NCI-H1694 (cell line): ENCODE results near the gene DPH3.

Experiments
- DNase-seq: peaks from one replicate; lab custom pipeline; 2025; lab: John Stamatoyannopoulos, UW

DPH3 gene

GRCh38 chr3:16255326-16255725 is 9.4 kb downstream of the DPH3 start:
- DNase-seq, result no peak

DNA sequence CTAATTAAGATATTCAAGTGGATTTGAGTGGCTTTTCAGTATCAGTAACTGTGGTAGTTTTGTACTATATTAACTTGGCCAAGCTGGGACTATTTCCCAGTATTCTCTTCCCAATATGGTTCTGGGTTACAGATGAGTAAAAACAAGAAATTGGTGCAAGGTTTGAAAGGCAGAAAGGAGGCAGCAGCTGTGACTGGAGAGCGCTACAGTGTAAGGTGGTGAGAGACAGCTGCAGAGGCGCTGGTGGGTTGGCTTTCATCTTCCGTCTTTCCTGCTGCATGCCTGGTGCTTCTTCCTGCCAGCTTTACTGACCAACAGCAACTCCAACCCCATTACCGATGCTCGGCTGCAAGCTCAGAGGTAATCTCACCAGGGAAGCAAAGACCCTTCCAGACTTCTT is 9.8 kb downstream of the DPH3 start:
- no peak for DNase-seq

GRCh38 chr3:16253601-16254000 is 11.1 kb downstream of the DPH3 start:
- no peak for DNase-seq

DNA sequence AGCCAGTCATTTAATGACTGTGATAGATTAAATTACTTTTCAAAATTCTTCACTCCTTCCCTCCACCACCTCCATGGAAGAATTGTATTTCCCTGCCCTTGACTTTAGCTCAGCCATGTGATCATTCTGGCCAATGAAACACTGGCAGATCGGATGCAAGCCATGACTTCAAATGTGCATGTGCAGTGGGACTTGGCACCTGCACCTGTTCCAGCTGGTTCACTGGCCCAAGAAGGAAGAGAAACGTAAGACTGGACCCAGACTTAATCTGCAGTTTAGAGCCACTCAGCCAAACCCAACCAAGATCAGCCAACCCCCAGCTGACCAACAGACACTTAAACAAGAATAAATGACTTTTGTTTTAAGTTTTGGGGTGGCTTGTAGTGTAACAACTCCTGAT is 11.8 kb downstream of the DPH3 start:
- DNase-seq, result no peak

DNA sequence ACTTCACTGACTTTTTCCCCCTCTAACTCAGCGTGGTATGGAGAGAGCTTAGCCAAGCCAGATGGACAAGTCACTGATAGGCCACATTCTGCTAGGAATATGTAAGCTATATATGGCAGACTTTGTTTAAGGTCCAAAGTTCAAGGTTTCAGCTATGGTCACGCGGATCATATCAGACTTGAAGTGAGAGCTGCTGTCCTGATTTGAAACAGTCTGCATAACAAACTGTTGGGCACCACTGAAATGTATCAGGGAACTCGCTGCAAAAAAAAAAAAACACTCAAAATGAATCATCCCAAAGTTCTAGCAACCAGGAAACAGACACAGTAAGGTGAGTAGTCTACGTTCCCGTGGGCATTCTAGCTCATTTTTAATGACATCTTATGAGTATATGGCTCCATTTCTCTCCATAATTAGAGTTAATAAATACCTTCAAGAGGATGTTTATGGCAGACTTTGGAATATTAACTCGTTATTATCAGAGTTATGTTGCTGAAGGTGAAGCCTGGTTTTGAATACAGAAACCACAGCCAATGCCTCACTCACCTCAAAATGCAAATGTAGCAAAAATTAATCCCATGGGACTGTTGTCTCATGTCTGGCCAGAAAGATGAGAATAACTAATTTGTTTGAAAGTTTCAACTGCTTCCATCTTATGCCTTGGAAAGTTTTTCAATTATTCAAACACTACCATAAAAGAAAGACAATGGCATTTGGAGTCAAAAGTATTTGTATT is 12.3 kb downstream of the DPH3 start:
- DNase-seq, result no peak

DNA sequence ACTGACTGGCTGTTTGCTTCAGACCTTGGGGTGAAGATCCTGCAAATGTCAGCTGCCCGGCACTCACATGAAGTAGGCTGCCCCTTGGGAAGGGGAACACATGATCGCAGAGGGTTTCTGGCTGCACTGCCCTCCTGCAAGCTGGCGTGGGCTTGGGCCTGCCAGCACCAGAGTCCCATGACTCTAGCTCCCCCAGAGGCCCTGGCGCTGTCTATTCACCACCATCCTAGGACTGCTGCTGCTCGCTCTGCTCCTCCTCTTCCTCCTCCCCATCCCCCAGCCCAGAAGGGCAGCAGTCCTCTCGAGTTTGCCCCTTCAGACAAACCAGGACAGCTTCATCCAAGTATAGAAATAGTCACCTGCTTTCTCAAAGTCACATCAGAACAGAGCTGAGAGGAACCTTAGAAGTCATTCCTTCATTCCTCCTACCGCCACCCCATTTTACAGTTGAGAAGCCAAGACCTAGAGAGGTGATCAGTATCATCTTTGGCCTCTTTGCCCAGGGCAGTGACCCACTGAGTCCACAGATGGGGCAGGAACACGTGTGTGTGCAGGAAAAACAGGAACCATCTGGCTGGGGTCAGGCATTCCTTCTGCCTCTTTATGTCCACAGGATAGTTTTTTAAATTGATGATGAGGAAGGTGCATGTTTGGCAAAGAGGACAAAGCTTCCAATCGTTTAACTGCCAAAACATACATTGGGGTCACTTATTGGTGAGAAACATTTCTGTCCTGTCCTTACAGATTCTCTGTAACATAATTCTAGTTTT is 13.2 kb downstream of the DPH3 start:
- DNase-seq, result no peak

GRCh38 chr3:16249886-16250285 is 14.9 kb downstream of the DPH3 start:
- no peak for DNase-seq

- peak; percentile 13 for DNase-seq
Observed at GRCh38 chr3:16249336-16249735, 15.4 kb downstream of the DPH3 start.

DNA sequence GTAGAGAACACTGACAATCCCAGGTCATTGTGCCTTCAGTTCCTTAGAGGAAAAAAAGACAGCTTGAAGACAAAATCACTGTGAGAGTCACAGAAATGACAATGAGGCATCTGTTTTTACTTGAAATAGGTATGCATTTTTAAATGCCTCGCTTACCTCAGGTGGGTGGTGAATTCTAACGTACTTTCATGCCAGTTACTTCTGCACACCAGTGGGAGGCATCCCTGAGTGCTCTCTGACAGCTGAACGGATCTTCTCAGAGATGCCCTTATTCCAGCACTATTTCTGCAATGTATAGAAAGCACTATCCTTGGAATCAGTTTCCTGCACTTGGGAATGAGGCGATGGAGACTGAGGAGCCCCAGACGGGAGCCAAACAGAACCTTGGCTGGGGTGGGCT is 16.2 kb downstream of the DPH3 start:
- no peak for DNase-seq

- peak; percentile 82 for DNase-seq
Observed at GRCh38 chr3:16247282-16248061, 17.3 kb downstream of the DPH3 start.

DNA sequence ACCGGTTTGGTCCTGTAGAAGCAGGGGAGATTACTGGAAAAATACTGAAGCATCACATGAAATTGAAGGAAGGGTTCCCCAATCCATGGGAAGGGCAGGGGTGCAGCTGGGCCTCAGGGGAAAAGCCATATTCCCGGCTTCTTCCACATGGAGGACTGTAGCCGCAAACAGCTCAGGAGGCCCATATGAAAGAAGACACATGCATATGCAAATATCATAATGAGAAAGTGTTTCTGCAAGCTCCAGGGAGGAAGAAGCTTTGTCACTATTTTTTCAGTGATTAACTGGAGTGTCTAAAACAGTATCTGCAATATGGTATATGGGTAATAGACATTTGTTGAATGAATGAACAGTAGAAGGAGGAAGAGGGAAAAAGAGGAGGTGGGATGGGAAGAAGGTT is 19.1 kb downstream of the DPH3 start:
- DNase-seq, result no peak

- DNase-seq, result no peak
Observed at GRCh38 chr3:16243706-16244490, 20.8 kb downstream of the DPH3 start.

GRCh38 chr3:16242177-16242576 is 22.6 kb downstream of the DPH3 start:
- DNase-seq, result no peak

GRCh38 chr3:16241225-16241624 is 23.5 kb downstream of the DPH3 start:
- no peak for DNase-seq

- no peak for DNase-seq
Observed at GRCh38 chr3:16240229-16241023, 24.3 kb downstream of the DPH3 start.

DNA sequence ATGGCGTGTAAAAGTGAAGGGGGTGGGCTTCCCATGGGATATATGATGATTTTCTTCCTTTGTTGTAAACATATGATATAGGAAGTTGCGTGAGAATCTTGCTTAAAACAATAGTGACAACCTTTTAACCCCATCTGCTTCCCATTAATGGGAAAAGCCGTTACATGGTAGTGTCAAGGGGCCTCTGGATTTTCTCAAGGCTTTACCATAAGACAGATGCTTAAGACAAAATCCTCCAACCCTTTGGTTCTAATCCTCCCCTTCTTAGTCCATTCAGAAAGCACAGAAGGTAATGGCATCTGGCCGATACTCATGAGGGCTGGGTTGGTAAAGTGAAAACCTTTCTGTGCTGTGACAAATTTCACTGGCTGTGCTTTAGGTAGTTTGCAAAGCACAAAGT is 25.0 kb downstream of the DPH3 start:
- DNase-seq, result no peak

GRCh38 chr3:16239086-16239770 is 25.5 kb downstream of the DPH3 start:
- no peak for DNase-seq

GRCh38 chr3:16236856-16237393 is 27.8 kb downstream of the DPH3 start:
- DNase-seq, result no peak

- DNase-seq, result no peak
Observed at GRCh38 chr3:16236030-16236639, 28.6 kb downstream of the DPH3 start.

DNA sequence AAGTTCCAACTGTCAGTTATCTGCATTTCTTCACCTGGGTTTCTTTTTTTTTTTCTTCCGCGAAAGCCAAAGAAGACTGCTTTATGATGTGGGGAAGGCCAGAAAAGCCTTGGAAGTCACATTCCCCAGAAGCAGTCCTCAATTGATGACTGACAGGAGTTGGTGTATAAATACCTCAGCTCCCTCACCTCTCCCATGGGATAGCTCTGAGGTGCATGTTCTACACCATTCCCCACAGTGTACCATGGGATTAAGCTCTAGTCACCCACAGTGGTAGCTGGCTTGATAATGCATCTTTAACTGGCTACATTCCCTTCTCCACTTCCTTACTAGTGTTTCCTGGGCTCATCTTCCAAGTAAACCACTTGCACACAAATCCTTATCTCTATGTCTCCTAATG is 30.5 kb downstream of the DPH3 start:
- DNase-seq, result no peak
